ENCODE measurements around the gene ASAP2.

The ASAP2 gene

GRCh38 chr2:9241233-9241632, 34.6 kb downstream of the ASAP2 start:
- Histone ChIP-seq H3K4me2 (ENCODE audit: insufficient read depth, low read length) (no peak overlapping the region), H4K20me1 (ENCODE audit: insufficient read depth, low read length) (peaks cover 9% of the 10 kb centered on the region; the same call in 1 of the 2 replicates), H3K9ac (ENCODE audit: low read depth, low read length) (no peak overlapping the region), H3K79me2 (ENCODE audit: insufficient read depth, low read length) (peaks cover 14% of the 10 kb centered on the region), H3K36me3 (ENCODE audit: insufficient read depth, low read length) (no peaks in the 10 kb centered on the region), H3K4me3 (ENCODE audit: low read depth in 1 of 2, low read length in 2 of 2) (no peak overlapping the region), H3K4me1 (ENCODE audit: insufficient read depth, low read length) (no peaks in the 10 kb centered on the region), H3K27ac (ENCODE audit: low read length) (no peak overlapping the region), H3K27me3 (ENCODE audit: insufficient read depth, low read length, poor library complexity) (no peaks in the 10 kb centered on the region), H2AFZ (ENCODE audit: low read depth, low read length) (no peak overlapping the region), H3K9me3 (ENCODE audit: insufficient read depth, low read length, severe bottlenecking) (no peaks in the 10 kb centered on the region)
- no peak for TF ChIP-seq EZH2 (IDR thresholded peaks at IDR 0.05; ENCODE audit: borderline replicate concordance, low read depth, low read length, severe bottlenecking)
- TF ChIP-seq, protein P1, sequence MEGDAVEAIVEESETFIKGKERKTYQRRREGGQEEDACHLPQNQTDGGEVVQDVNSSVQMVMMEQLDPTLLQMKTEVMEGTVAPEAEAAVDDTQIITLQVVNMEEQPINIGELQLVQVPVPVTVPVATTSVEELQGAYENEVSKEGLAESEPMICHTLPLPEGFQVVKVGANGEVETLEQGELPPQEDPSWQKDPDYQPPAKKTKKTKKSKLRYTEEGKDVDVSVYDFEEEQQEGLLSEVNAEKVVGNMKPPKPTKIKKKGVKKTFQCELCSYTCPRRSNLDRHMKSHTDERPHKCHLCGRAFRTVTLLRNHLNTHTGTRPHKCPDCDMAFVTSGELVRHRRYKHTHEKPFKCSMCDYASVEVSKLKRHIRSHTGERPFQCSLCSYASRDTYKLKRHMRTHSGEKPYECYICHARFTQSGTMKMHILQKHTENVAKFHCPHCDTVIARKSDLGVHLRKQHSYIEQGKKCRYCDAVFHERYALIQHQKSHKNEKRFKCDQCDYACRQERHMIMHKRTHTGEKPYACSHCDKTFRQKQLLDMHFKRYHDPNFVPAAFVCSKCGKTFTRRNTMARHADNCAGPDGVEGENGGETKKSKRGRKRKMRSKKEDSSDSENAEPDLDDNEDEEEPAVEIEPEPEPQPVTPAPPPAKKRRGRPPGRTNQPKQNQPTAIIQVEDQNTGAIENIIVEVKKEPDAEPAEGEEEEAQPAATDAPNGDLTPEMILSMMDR (IDR thresholded peaks at IDR 0.05; ENCODE audit: borderline replicate concordance, extremely low read depth, low read length, poor library complexity, severe bottlenecking) = no peak
- DNase-seq (no peak), ATAC-seq (ENCODE audit: insufficient read depth, low read depth) (no peak)

DNA sequence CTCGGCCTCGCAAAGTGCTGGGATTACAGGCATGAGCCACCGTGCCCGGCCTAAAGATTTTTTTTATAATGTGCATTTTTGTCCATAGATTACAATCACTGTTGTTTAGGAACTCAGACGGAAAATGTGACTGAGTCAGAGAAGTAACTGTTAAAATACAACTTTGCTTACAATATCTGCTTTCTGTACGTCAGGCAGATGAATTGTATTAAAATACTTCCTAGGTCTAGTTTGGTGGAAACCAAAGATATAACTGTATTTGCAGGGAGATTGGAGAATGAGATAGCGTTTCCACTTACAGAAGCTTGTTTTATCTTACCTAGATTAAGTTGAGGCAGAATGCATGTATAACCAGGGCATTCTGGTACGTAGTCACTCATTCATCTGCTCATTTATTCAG, 36.7 kb downstream of the ASAP2 start:
- ATAC-seq (ENCODE audit: insufficient read depth, low read depth) = no peak
- H3K4me2 ChIP-seq (ENCODE audit: insufficient read depth, low read length) = no peak overlapping the region

DNA sequence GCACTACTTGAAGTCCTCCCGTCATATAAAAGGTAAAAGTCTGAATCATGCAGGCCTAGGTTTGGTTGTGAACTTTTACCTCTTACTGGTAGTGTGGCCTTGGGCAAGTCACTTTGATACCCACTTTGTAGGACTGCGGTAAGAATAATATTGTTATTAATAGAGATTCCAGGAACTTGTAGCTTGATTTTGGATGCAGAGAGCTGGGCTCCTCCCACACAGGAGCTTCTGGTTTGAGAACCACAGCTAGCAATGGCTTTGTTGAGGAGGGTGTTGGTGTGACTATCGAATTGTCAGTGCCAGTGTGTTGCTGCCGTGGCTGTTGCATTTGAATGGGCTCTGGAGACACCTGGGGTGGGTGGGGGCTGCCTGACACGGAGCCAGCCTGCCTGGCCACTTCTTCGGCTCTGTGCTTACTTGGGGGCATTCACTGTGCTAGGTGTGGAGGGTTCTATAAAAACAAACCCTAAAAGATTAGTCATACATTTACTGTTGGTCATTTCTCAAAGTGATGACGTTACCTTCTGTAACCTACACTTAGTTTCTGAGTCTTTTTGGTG, 38.5 kb downstream of the ASAP2 start:
- H3K36me3 ChIP-seq (ENCODE audit: insufficient read depth, low read length) = no peaks in the 10 kb centered on the region
- DNase-seq (no peak), ATAC-seq (ENCODE audit: insufficient read depth, low read depth) (no peak)
- H4K20me1 ChIP-seq (ENCODE audit: insufficient read depth, low read length) = peaks cover 30% of the 10 kb centered on the region
- H2AFZ ChIP-seq (ENCODE audit: low read depth, low read length) = no peak overlapping the region
- no peak overlapping the region for H3K27ac ChIP-seq (ENCODE audit: low read length)
- TF ChIP-seq, protein P1 (IDR thresholded peaks at IDR 0.05; ENCODE audit: borderline replicate concordance, extremely low read depth, low read length, poor library complexity, severe bottlenecking) = no peak
- no peak for TF ChIP-seq EZH2 (IDR thresholded peaks at IDR 0.05; ENCODE audit: borderline replicate concordance, low read depth, low read length, severe bottlenecking)
- H3K27me3 ChIP-seq (ENCODE audit: insufficient read depth, low read length, poor library complexity) = no peaks in the 10 kb centered on the region
- H3K4me3 ChIP-seq (ENCODE audit: low read depth in 1 of 2, low read length in 2 of 2) = no peak overlapping the region
- H3K9ac ChIP-seq (ENCODE audit: low read depth, low read length) = no peak overlapping the region
- peaks cover 21% of the 10 kb centered on the region for H3K79me2 ChIP-seq (ENCODE audit: insufficient read depth, low read length)
- H3K4me1 ChIP-seq (ENCODE audit: insufficient read depth, low read length) = no peaks in the 10 kb centered on the region
- no peaks in the 10 kb centered on the region for H3K9me3 ChIP-seq (ENCODE audit: insufficient read depth, low read length, severe bottlenecking)
- no peak overlapping the region for H3K4me2 ChIP-seq (ENCODE audit: insufficient read depth, low read length)

More for the DNA sequence above, 36.7 kb downstream of the ASAP2 start:
- Histone ChIP-seq H3K9ac (ENCODE audit: low read depth, low read length) (no peak overlapping the region), H3K36me3 (ENCODE audit: insufficient read depth, low read length) (no peaks in the 10 kb centered on the region), H3K27ac (ENCODE audit: low read length) (no peak overlapping the region), H3K9me3 (ENCODE audit: insufficient read depth, low read length, severe bottlenecking) (no peaks in the 10 kb centered on the region), H2AFZ (ENCODE audit: low read depth, low read length) (no peak overlapping the region), H3K4me1 (ENCODE audit: insufficient read depth, low read length) (no peaks in the 10 kb centered on the region), H4K20me1 (ENCODE audit: insufficient read depth, low read length) (peaks cover 16% of the 10 kb centered on the region; the same call in 1 of the 2 replicates), H3K27me3 (ENCODE audit: insufficient read depth, low read length, poor library complexity) (no peaks in the 10 kb centered on the region), H3K79me2 (ENCODE audit: insufficient read depth, low read length) (peaks cover 18% of the 10 kb centered on the region), H3K4me3 (ENCODE audit: low read depth in 1 of 2, low read length in 2 of 2) (no peak overlapping the region)
- no peak for DNase-seq
- TF ChIP-seq EZH2 (IDR thresholded peaks at IDR 0.05; ENCODE audit: borderline replicate concordance, low read depth, low read length, severe bottlenecking) = no peak
- TF ChIP-seq, protein P1 (IDR thresholded peaks at IDR 0.05; ENCODE audit: borderline replicate concordance, extremely low read depth, low read length, poor library complexity, severe bottlenecking) = no peak
